ENCODE data around the gene MAP3K1.

Gene MAP3K1

DNA sequence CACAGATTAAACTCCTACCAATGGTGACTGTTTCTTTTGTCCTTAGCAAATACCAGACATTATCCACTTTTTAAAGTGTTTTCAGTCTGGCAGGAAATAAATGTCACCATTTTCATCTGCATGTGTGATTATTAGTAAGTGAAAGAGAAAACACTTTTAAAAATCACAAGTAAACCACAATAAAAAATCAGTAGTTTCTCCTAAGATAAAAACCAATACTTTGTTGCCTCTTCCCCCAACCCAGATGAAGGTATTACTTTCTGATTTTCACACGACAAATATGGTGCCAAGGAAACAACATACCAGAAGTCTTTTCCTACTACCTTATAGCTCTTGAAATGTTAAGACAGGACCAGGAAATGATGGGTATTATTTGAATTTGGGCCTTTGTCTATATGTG lies 11.5 kb upstream of the MAP3K1 start:
- no peak overlapping the region for H3K4me3 ChIP-seq (ENCODE audit: low read length)
- TF ChIP-seq, protein P1, sequence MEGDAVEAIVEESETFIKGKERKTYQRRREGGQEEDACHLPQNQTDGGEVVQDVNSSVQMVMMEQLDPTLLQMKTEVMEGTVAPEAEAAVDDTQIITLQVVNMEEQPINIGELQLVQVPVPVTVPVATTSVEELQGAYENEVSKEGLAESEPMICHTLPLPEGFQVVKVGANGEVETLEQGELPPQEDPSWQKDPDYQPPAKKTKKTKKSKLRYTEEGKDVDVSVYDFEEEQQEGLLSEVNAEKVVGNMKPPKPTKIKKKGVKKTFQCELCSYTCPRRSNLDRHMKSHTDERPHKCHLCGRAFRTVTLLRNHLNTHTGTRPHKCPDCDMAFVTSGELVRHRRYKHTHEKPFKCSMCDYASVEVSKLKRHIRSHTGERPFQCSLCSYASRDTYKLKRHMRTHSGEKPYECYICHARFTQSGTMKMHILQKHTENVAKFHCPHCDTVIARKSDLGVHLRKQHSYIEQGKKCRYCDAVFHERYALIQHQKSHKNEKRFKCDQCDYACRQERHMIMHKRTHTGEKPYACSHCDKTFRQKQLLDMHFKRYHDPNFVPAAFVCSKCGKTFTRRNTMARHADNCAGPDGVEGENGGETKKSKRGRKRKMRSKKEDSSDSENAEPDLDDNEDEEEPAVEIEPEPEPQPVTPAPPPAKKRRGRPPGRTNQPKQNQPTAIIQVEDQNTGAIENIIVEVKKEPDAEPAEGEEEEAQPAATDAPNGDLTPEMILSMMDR (IDR thresholded peaks at IDR 0.05; ENCODE audit: insufficient read depth, low read depth, low read length, missing control alignments), result no peak
- no peak for DNase-seq (ENCODE audit: low read depth)

DNA sequence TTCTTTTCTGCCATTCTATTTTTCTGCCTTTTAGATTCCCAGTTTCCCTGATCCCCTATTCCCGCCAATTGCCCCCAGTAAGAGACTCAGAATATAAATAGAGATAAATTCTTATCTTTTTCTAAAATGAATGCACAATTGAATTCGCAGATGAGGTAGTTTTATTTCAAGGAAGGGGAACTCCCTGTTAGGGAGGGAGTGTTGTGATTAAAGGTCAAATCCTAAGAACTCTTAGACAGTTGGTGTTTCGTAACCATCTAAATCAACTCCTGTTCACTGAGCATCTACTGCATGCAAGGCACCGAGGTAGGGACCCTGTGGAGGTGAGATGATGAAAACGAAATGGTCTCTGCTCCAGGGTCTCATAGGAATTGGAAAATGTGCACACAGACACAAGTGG lies 7.7 kb upstream of the MAP3K1 start:
- TF ChIP-seq, protein P1 (IDR thresholded peaks at IDR 0.05; ENCODE audit: insufficient read depth, low read depth, low read length, missing control alignments), result no peak
- no peak overlapping the region for H3K4me3 ChIP-seq (ENCODE audit: low read length)
- DNase-seq (ENCODE audit: low read depth), result no peak

DNA sequence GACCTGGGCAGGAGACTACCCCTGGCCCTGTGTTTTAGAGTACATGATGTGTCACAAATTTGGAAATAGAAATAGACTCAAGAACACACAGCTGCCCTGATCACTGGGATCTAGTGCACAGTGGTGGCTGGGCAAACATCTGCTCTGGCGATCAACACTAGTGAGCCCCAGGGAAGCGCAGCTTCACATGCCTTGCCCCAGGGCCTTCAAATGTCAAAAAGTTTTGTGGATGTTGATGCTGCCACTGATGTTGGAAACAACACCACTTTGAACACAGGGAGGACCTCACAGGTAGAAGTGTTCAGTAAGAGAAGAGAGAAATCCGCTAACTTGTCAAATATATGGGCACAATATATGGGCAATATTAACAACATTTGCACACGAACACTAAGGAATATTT lies 7.1 kb upstream of the MAP3K1 start:
- TF ChIP-seq, protein P1 (IDR thresholded peaks at IDR 0.05; ENCODE audit: insufficient read depth, low read depth, low read length, missing control alignments), result no peak
- no peak for DNase-seq (ENCODE audit: low read depth)

DNA sequence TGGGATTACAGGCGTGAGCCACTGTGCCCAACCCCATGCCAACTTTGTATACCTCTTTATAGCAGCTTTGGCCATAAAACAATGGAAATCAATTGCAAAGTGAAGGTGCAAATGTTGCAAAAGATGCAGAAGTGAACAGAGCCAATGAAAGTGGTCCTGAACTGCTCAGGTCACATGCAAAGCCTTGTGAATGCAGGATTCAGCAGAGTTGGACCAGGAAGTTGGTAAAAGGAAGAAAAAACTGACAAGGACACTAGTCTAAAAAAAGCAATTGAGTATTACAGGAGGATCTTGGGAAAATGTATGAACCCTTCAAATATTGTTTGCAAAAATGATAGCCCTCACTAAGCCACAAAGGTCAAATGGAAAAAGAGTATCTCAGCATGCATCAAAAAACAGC lies 4.5 kb upstream of the MAP3K1 start:
- TF ChIP-seq, protein P1 (IDR thresholded peaks at IDR 0.05; ENCODE audit: insufficient read depth, low read depth, low read length, missing control alignments), result no peak
- no peak for DNase-seq (ENCODE audit: low read depth)
- H3K4me3 ChIP-seq (ENCODE audit: low read length), result no peak overlapping the region

More for the DNA sequence above, 7.1 kb upstream of the MAP3K1 start:
- H3K4me3 ChIP-seq (ENCODE audit: low read length), result no peak overlapping the region

DNA sequence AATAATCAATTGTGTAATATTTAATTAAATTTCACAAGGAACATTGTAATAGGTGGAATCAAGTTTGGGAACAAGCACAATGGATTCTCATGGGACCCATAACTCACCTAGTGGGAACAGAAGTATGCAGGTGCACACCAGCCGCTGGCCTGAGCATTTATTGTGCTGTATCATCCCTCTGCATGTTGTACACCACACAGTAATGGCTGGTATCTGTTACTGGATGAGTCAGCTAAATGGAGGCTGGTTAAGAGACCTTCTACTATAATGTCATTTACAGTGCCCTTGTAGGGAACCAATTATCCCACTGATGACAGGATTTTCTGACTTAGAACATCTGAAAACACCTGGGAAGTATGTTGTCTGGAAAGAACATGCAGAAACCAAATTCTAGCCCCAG lies 3.2 kb upstream of the MAP3K1 start:
- TF ChIP-seq, protein P1 (IDR thresholded peaks at IDR 0.05; ENCODE audit: insufficient read depth, low read depth, low read length, missing control alignments), result no peak
- no peak overlapping the region for H3K4me3 ChIP-seq (ENCODE audit: low read length)
- DNase-seq (ENCODE audit: low read depth), result peak; percentile 36

DNA sequence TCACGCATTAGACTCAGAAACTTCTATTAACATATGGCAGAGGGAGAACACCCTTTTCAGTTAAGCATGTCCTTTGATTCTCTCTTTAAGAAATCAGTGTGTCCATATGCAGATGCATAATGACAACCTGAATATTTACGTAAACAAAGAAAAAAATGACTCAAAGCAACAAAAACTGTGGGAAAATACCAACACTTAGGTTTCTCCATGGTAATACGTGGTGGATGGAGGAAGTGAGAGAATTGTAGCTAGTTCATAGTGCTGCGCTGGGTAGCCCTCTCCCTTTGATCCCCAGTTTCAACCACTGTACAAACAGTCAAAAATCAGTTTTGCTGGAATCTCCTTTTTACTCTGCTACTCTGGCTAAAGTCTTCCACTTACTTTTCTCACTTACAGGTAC lies 2.0 kb upstream of the MAP3K1 start:
- TF ChIP-seq, protein P1 (IDR thresholded peaks at IDR 0.05; ENCODE audit: insufficient read depth, low read depth, low read length, missing control alignments), result no peak
- DNase-seq (ENCODE audit: low read depth), result no peak
- H3K4me3 ChIP-seq (ENCODE audit: low read length), result no peak overlapping the region

DNA sequence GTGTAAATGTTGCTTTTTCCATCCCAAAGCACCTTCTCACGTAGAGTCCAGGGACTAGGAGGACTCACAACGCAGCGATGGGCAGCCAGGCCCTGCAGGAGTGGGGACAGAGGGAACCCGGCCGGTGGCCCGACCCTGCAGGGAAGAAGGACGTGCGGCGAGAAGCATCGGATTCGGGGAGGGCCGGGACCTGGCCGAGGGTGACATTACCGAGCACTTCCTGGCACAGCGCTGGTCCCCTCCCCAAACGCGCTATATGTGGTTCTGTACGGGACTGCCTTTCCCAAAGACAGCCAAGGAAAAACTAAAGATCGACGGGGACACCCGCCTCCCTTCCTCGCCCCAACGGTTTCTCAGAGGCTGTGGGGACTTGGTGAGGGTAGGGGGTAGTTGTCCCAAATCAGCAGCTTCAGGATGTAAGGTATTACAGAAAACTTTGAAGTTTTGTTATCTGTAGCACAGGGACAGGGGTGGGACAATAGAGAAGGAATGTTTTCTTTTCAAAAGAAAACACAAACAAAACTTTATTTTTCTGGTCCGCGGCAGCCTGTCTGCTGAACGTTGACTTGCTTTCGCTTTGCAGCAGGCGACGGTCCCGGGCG lies 887 bp upstream of the MAP3K1 start:
- no peak for DNase-seq (ENCODE audit: low read depth)
- H3K4me3 ChIP-seq (ENCODE audit: low read length), result peak overlapping the region; percentile 86
- TF ChIP-seq, protein P1 (IDR thresholded peaks at IDR 0.05; ENCODE audit: insufficient read depth, low read depth, low read length, missing control alignments), result no peak
